ENCODE results near the gene OR52D1. TPM values are rescaled to one million over a fixed set of nuclear protein-coding genes. Genes with fewer than 3 reads are reported as not detected.
A peak's percentile ranks its signal among the peaks of the same experiment; 100 is the strongest.

Gene OR52D1
- total and polyA plus RNA-seq, 9 of the 15 experiments (the other 6 are each of a cell fraction or from before 2014, with no cell fraction given): 0.14 to 1.3 (median 0.97) TPM; not detected in 6

GRCh38 chr11:5522308-5522707 is 33.8 kb downstream of the OR52D1 start (continued):
- TF ChIP-seq COPS2 (conservative IDR thresholded peaks at IDR 0.05) (no peak), CXXC5 (CRISPR knock-in tag; IDR thresholded peaks at IDR 0.05) (0 out of 2 replicates have a peak, but pooled peaks have one; percentile 10), FOXA3 (CRISPR knock-in tag; conservative IDR thresholded peaks at IDR 0.05 in 1 of 2, IDR thresholded peaks at IDR 0.05 in 1 of 2) (peak; percentile 42 to 49; a peak in 2 of 4 replicates), ZNF212 (CRISPR knock-in tag; IDR thresholded peaks at IDR 0.05) (no peak), ZNF165 (CRISPR knock-in tag; IDR thresholded peaks at IDR 0.05; ENCODE audit: borderline replicate concordance) (no peak), ZC3H8 (IDR thresholded peaks at IDR 0.05) (no peak), HNRNPLL (IDR thresholded peaks at IDR 0.05; ENCODE audit: low read depth, low read length, poor library complexity, severe bottlenecking) (no peak), JUN (IDR thresholded peaks at IDR 0.05; ENCODE audit: borderline replicate concordance, low read depth, low read length) (0 out of 2 replicates have a peak, but pooled peaks have one; percentile 46), JUN (CRISPR knock-in tag; IDR thresholded peaks at IDR 0.05; ENCODE audit: borderline replicate concordance) (no peak), RBM22 (IDR thresholded peaks at IDR 0.05; ENCODE audit: low read depth, low read length, poor library complexity, severe bottlenecking) (no peak), ZBTB2 (IDR thresholded peaks at IDR 0.05) (no peak), ZMIZ1 (IDR thresholded peaks at IDR 0.05; ENCODE audit: low read depth in 2 of 2, low read length in 2 of 2) (no peak), GMEB1 (CRISPR knock-in tag; IDR thresholded peaks at IDR 0.05) (no peak), NR0B1 (IDR thresholded peaks at IDR 0.05; ENCODE audit: partially characterized antibody) (no peak), ZNF695 (CRISPR knock-in tag; IDR thresholded peaks at IDR 0.05) (no peak), E4F1 (CRISPR knock-in tag; IDR thresholded peaks at IDR 0.05; ENCODE audit: borderline replicate concordance) (no peak), RBFOX2 (IDR thresholded peaks at IDR 0.05; ENCODE audit: low read depth, low read length) (no peak), TEAD1 (CRISPR knock-in tag; IDR thresholded peaks at IDR 0.05) (no peak)

Data from K562 (cell line).